Measurements from ENCODE around the gene OR5K1. TPM values are rescaled to one million over a fixed set of nuclear protein-coding genes. Genes with fewer than 3 reads are reported as not detected.

OR5K1 gene
- total and polyA plus RNA-seq, 2 donors (not counting 1 experiment from before 2014, with no cell fraction given), result not detected

- Histone ChIP-seq H3K9ac (ENCODE audit: low read length) (no peak overlapping the region), H3K36me3 (replicated peaks in 1 of 2; ENCODE audit: control extremely low read depth in 1 of 2, control insufficient read depth in 1 of 2, extremely low read depth in 1 of 2, insufficient read depth in 2 of 2, low read length in 1 of 2) (no peaks in the 10 kb centered on the region), H4K20me1 (ENCODE audit: control insufficient read depth, insufficient read depth, low read length, poor library complexity, severe bottlenecking) (no peaks in the 10 kb centered on the region), H3K4me1 (ENCODE audit: control insufficient read depth in 2 of 2, insufficient read depth in 2 of 2, low read length in 2 of 2) (no peaks in the 10 kb centered on the region), H3K4me3 (ENCODE audit: control extremely low read depth in 1 of 5, extremely low read depth in 1 of 5, insufficient read depth in 1 of 5, low read depth in 2 of 5, low read length in 4 of 5) (no peak overlapping the region), H3K27me3 (replicated peaks in 1 of 4; ENCODE audit: control extremely low read depth in 1 of 4, control insufficient read depth in 3 of 4, insufficient read depth in 4 of 4, low read length in 3 of 4) (no peaks in the 10 kb centered on the region), H3K9me3 (ENCODE audit: control extremely low read depth in 1 of 3, control insufficient read depth in 2 of 3, insufficient read depth in 1 of 3, low read length in 2 of 3) (no peaks in the 10 kb centered on the region), H3K79me2 (ENCODE audit: control insufficient read depth, insufficient read depth, low read length) (no peaks in the 10 kb centered on the region), H2AFZ (ENCODE audit: insufficient read depth, low read depth, low read length, poor library complexity, severe bottlenecking) (no peak overlapping the region), H3K4me2 (replicated peaks; ENCODE audit: low read depth, low read length, poor library complexity, severe bottlenecking) (no peak overlapping the region), H3K27ac (ENCODE audit: low read length in 2 of 2) (no peak overlapping the region)
- Mint-ChIP-seq H3K27me3 (no peaks in the 10 kb centered on the region), H3K4me1 (no peaks in the 10 kb centered on the region), H3K4me3 (no peak overlapping the region), H3K27ac (no peak overlapping the region), H3K9me3 (ENCODE audit: insufficient read depth) (no peaks in the 10 kb centered on the region)
- ATAC-seq (ENCODE audit: low read depth) (no peak), DNase-seq (no peak)
- CTCF ChIA-PET, result no interaction called here
- no peak for TF ChIP-seq CTCF (IDR thresholded peaks at IDR 0.05)
- TF ChIP-seq EZH2 (IDR thresholded peaks at IDR 0.05; ENCODE audit: borderline replicate concordance, insufficient read depth, low read depth, low read length, poor library complexity, severe bottlenecking), result no peak
- intact Hi-C loops (cut with micrococcal nuclease), result no loop called here
- POLR2A ChIA-PET, result no interaction called here
Observed at GRCh38 chr3:98440283-98440682, 22.7 kb upstream of the OR5K1 start.

- Mint-ChIP-seq H3K4me3 (no peak overlapping the region), H3K4me1 (no peaks in the 10 kb centered on the region), H3K27ac (no peak overlapping the region), H3K27me3 (no peaks in the 10 kb centered on the region), H3K9me3 (ENCODE audit: insufficient read depth) (no peaks in the 10 kb centered on the region)
- WGBS (ENCODE audit: insufficient coverage), result 82% methylated on average over 2 of the region's 5 CpGs
- intact Hi-C loops (cut with micrococcal nuclease), result no loop called here
- Histone ChIP-seq H3K36me3 (replicated peaks in 1 of 2; ENCODE audit: control extremely low read depth in 1 of 2, control insufficient read depth in 1 of 2, extremely low read depth in 1 of 2, insufficient read depth in 2 of 2, low read length in 1 of 2) (no peaks in the 10 kb centered on the region), H2AFZ (ENCODE audit: insufficient read depth, low read depth, low read length, poor library complexity, severe bottlenecking) (no peak overlapping the region), H3K9me3 (ENCODE audit: control extremely low read depth in 1 of 3, control insufficient read depth in 2 of 3, insufficient read depth in 1 of 3, low read length in 2 of 3) (peaks cover 0 to 4% (median 0%) of the 10 kb centered on the region in 3 donors), H3K4me2 (replicated peaks; ENCODE audit: low read depth, low read length, poor library complexity, severe bottlenecking) (no peak overlapping the region), H3K27me3 (replicated peaks in 1 of 4; ENCODE audit: control extremely low read depth in 1 of 4, control insufficient read depth in 3 of 4, insufficient read depth in 4 of 4, low read length in 3 of 4) (peaks cover 0 to 4% (median 0%) of the 10 kb centered on the region in 4 experiments), H4K20me1 (ENCODE audit: control insufficient read depth, insufficient read depth, low read length, poor library complexity, severe bottlenecking) (no peaks in the 10 kb centered on the region), H3K79me2 (ENCODE audit: control insufficient read depth, insufficient read depth, low read length) (no peaks in the 10 kb centered on the region), H3K9ac (ENCODE audit: low read length) (no peak overlapping the region), H3K4me3 (ENCODE audit: control extremely low read depth in 1 of 5, extremely low read depth in 1 of 5, insufficient read depth in 1 of 5, low read depth in 2 of 5, low read length in 4 of 5) (no peak overlapping the region), H3K4me1 (ENCODE audit: control insufficient read depth in 2 of 2, insufficient read depth in 2 of 2, low read length in 2 of 2) (no peaks in the 10 kb centered on the region), H3K27ac (ENCODE audit: low read length in 2 of 2) (no peak overlapping the region)
- POLR2A ChIA-PET, result no interaction called here
- TF ChIP-seq EZH2 (IDR thresholded peaks at IDR 0.05; ENCODE audit: borderline replicate concordance, insufficient read depth, low read depth, low read length, poor library complexity, severe bottlenecking), result no peak
- no peak for TF ChIP-seq CTCF (IDR thresholded peaks at IDR 0.05)
- ATAC-seq (ENCODE audit: low read depth) (no peak), DNase-seq (no peak)
- CTCF ChIA-PET, result no interaction called here
Observed at GRCh38 chr3:98445949-98446406, 17.0 kb upstream of the OR5K1 start.

Measured in B cell (primary cell).